Calu3 (cell line): ENCODE measurements around the gene ELMO1. TPM values are rescaled to one million over a fixed set of nuclear protein-coding genes. Genes with fewer than 3 reads are reported as not detected.

Experiments used
- BruUV-seq: library from RNA; stranded (reverse); fragments of 400-500 nt; replicated peaks from 2 replicates; lab custom pipeline; 2021; lab: Mats Ljungman, UMichigan
- CTCF ChIA-PET: fragments of 300-600 bp; sonication (Branson Sonifier 250); formaldehyde crosslinking; loops from one replicate; lab custom pipeline; 2022; ENCODE audit warnings: antibody characterized with exemption; lab: Charles Lee
- DNase-seq: peaks from one replicate; pipeline ENCODE4 v3.0.0; 2022
- H3K27ac Mint-ChIP-seq: one replicate; pipeline ENCODE4 v1.8.0; 2022; ENCODE audit warnings: mixed read lengths; ENCODE audit not compliant: unreplicated experiment
- H3K27me3 Mint-ChIP-seq: one replicate; pipeline ENCODE4 v1.8.0; 2022; ENCODE audit warnings: mixed read lengths; ENCODE audit not compliant: unreplicated experiment
- H3K36me3 Mint-ChIP-seq: one replicate; pipeline ENCODE4 v1.8.0; 2022; ENCODE audit warnings: mild to moderate bottlenecking, moderate library complexity, mixed read lengths; ENCODE audit not compliant: insufficient read depth, unreplicated experiment
- H3K4me1 Mint-ChIP-seq: one replicate; pipeline ENCODE4 v1.8.0; 2022; ENCODE audit warnings: mild to moderate bottlenecking, low read depth, mixed read lengths; ENCODE audit not compliant: unreplicated experiment
- H3K4me3 Mint-ChIP-seq: one replicate; pipeline ENCODE4 v1.8.0; 2022; ENCODE audit warnings: mild to moderate bottlenecking, low read depth, moderate library complexity, mixed read lengths; ENCODE audit not compliant: unreplicated experiment
- H3K9me3 Mint-ChIP-seq: one replicate; pipeline ENCODE4 v1.8.0; 2022; ENCODE audit warnings: low read depth, mixed read lengths; ENCODE audit not compliant: unreplicated experiment
- CTCF ChIP-seq: fragments of 200-600 bp; IDR thresholded peaks from one replicate; pipeline ENCODE4 v1.8.0; 2022; ENCODE audit warnings: antibody characterized with exemption; ENCODE audit not compliant: unreplicated experiment
- intact Hi-C: fragments of 100-400 bp; cut with micrococcal nuclease; formaldehyde crosslinking; loops from one replicate; pipeline ENCODE4 v1.10.0; 2022; ENCODE audit not compliant: unreplicated experiment
- total RNA-seq: library from RNA; stranded (reverse); gene quantifications from 2 replicates; pipeline ENCODE4 v1.2.3, GENCODE V29; 2022

Gene ELMO1
- total RNA-seq, 1 experiment from 2014 or later, result not detected

GRCh38 chr7:37032258-37032601, 416.4 kb downstream of the ELMO1 start:
- peak; percentile 16 for DNase-seq
- Mint-ChIP-seq H3K27me3 (no peaks in the 10 kb centered on the region), H3K4me1 (peaks cover 39% of the 10 kb centered on the region), H3K36me3 (peaks cover 10% of the 10 kb centered on the region), H3K27ac (peak overlapping the region; percentile 89), H3K4me3 (peak overlapping the region; percentile 14), H3K9me3 (peaks cover 15% of the 10 kb centered on the region)
- no peak for TF ChIP-seq CTCF
- intact Hi-C loops, result loop anchor here (5.0 to 10.0 kb wide), 2 partner anchors 560 to 1337 kb away; partner anchors contain the start of gene HERPUD2
- CTCF ChIA-PET, result no interaction called here
- no TSS peak for BruUV-seq

DNA sequence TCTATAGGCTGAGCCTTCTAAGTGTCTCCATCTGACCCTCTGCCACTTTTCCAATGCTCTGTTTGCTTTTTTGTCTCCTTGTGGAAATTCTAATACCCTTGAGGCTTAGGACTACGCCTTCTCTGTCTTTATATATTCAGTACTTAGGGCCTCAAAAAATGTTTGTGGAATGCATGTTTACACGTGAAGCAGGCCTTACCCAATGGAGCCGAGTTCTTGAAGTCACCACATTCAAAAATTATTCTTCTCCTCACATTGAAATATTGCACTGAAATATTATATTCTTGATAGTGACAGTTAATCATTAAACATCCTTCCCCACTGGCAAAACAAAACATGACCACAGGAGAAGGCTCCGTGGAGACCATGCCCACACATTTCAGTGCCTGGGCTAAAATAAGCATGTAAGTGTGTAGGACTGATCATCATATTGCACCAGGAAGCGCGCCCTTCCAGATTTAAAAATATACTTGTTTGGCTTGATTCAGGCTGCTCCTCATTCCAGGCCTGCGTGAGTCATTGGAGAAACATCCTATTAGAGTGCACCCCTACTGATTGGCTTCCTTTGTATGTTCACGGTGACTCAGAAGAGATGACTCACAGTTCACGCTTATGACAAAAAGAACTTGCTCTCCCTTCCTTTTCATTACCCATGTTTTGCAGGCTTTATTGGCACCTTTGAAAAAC, 416.9 kb downstream of the ELMO1 start:
- TF ChIP-seq CTCF, result no peak
- peaks cover 10% of the 10 kb centered on the region for H3K36me3 Mint-ChIP-seq
- H3K9me3 Mint-ChIP-seq, result peaks cover 14% of the 10 kb centered on the region
- H3K27ac Mint-ChIP-seq, result peak overlapping the region; percentile 89
- H3K27me3 Mint-ChIP-seq, result no peaks in the 10 kb centered on the region
- CTCF ChIA-PET, result no interaction called here
- peaks cover 39% of the 10 kb centered on the region for H3K4me1 Mint-ChIP-seq
- peak overlapping the region; percentile 14 for H3K4me3 Mint-ChIP-seq
- peak; percentile 91 for DNase-seq
- no TSS peak for BruUV-seq
- intact Hi-C loops, result loop anchor here (1.0 to 10.0 kb wide), 3 partner anchors 150 to 1337 kb away; partner anchors contain the start of gene HERPUD2

DNA sequence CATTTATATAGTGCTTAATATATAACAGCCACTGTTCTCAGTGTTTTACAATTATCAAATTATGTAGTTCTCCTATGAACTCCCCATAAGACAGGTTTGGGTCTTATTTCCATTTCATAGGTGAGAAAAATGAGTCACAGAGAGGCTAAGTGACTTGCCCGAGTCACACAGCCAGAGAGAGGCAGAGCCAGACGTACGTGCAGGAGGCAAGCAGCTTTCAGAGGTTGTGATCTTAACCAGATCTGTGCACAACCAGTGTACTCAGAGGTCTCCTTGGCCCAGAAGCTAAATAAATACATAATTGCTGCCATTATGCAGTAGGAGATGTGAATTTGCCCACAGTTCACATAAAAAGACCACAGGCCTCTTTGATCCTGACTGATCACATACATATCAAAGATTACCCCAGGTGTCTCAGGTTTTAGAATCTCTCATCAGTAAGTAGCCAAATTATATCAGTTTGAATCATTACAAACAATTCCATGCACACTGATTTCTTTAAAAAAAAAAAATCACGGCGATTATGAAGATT, 419.7 kb downstream of the ELMO1 start:
- DNase-seq, result no peak
- BruUV-seq, result no TSS peak
- Mint-ChIP-seq H3K27ac (no peak overlapping the region), H3K4me3 (no peak overlapping the region), H3K27me3 (no peaks in the 10 kb centered on the region), H3K9me3 (peaks cover 12% of the 10 kb centered on the region), H3K36me3 (peaks cover 10% of the 10 kb centered on the region), H3K4me1 (peaks cover 38% of the 10 kb centered on the region)
- intact Hi-C loops, result no loop called here
- no peak for TF ChIP-seq CTCF
- CTCF ChIA-PET, result interaction anchor here (2.9 kb wide), 1 partner anchor 153 kb away, joined by 28 read pairs; no protein-coding TSS in a partner anchor

- H3K27ac Mint-ChIP-seq, result no peak overlapping the region
- no TSS peak for BruUV-seq
- peaks cover 11% of the 10 kb centered on the region for H3K9me3 Mint-ChIP-seq
- H3K36me3 Mint-ChIP-seq, result peaks cover 10% of the 10 kb centered on the region
- H3K27me3 Mint-ChIP-seq, result no peaks in the 10 kb centered on the region
- H3K4me3 Mint-ChIP-seq, result no peak overlapping the region
- H3K4me1 Mint-ChIP-seq, result peaks cover 26% of the 10 kb centered on the region
- TF ChIP-seq CTCF, result no peak
- CTCF ChIA-PET, result interaction anchor here (0.7 to 2.9 kb wide), 3 partner anchors 56 to 154 kb away, joined by 3 to 28 read pairs (median 3); no protein-coding TSS in a partner anchor
- intact Hi-C loops, result loop anchor here (1.0 kb wide), 1 partner anchor 155 kb away; no protein-coding TSS in a partner anchor
- no peak for DNase-seq
Observed at GRCh38 chr7:37027557-37028341, 420.9 kb downstream of the ELMO1 start.
